HG03442 (cell line): ENCODE data around the gene PNPLA2.

Experiments used
- ATAC-seq: cut with Tn5 transposase; IDR thresholded peaks from one replicate; pipeline ENCODE4 v1.9.1; 2021; ENCODE audit warnings: mild to moderate bottlenecking, moderate library complexity; ENCODE audit not compliant: unreplicated experiment

PNPLA2 gene

GRCh38 chr11:829847-830294, 11.2 kb downstream of the PNPLA2 start:
- no peak for ATAC-seq

DNA sequence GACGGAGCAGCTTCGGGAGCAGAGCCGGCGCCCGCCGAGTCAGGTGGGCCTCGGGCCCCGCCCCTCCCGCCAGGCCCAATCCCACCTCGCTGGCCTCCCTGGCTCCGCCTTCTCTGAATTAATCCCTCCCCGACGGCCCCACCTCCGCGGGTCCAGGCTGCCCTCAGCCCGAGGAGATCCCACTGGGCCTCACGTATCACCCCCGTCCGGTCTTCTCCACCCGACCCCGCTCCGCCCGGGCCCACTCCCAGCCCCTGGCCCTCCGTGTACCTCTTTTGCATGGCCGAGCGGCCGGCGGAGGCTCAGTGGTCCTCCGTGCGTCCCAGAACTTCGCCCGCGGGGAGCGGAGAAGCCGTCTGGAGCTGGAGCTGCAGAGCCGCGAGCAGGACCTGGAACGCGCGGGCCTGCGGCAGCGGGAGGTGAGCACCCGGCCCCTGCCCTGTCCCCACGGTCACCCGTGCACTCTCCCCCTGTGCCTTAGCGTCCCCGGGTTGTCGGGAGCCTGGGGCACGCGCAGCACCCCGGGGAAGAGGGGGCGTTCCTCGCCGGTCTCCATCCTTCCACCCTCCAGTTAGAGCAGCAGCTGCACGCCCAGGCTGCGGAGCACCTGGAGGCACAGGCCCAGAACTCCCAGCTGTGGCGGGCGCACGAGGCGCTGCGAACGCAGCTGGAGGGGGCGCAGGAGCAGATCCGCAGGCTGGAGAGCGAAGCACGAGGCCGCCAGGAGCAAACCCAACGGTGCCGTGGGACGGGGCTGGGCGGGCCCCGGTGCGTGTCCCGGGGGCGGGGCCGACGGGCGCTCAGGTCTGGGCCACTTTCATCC, 11.8 kb downstream of the PNPLA2 start:
- no peak for ATAC-seq

DNA sequence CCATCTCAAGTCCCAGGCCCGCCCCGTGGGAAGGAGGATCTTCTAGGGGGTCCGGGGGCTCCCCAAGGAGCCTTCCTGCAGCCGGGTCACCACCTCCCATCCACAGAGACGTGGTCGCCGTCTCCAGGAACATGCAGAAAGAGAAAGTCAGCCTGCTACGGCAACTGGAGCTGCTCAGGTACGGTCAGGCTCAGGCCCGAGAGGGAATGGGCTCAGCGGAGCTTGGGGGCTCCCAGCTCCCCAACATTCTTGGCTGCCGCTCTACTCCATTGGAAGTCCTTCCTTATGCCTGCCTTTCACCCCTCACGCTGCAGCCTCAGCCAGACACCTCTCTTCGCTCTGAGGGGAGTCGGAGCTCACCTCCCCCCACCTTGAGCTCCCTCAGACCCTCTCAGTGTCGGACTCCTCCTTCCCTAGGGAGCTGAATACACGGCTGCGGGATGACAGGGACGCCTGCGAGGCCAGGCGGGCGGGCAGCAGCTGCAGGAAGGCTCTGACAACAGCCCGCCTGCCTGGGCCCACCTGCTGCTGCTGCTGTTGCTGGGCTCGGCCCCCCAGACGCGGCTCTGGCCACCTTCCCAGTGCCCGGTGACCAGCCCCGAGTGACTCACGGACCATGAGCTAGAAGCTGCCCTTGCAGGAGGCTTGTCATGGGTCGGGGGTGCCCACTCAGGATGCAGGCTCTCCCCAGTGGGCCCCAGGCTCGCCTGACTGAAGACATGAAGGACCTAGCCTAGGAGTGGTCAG, 12.6 kb downstream of the PNPLA2 start:
- no peak for ATAC-seq

DNA sequence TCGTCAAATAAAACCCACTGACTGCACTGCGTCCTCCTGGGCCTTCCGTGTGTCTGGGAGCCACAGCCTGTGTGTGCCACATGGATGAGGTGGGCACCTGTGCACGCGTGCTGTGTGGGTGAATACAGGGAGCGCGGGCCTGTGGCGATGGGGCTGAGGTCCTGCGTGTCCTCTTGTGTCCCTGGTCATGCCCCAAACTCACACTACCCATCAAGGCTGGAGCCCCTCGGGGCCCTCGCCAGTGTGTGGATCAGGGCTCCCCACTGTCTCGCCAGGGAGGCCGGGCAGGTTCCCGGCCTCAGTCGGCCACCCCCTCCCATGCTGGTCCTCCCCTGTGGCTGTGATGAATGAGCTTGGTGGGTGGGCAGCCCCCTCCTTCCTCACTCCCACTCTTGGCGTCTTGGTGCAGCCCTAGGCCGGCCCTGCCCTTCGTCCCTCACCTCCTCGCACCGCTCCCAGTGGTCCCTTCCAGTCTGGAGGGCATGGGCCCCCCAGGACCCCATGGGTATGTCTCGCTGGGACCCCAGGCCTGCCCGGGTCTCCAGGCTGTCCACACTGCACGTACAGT, 13.3 kb downstream of the PNPLA2 start:
- ATAC-seq: no peak

DNA sequence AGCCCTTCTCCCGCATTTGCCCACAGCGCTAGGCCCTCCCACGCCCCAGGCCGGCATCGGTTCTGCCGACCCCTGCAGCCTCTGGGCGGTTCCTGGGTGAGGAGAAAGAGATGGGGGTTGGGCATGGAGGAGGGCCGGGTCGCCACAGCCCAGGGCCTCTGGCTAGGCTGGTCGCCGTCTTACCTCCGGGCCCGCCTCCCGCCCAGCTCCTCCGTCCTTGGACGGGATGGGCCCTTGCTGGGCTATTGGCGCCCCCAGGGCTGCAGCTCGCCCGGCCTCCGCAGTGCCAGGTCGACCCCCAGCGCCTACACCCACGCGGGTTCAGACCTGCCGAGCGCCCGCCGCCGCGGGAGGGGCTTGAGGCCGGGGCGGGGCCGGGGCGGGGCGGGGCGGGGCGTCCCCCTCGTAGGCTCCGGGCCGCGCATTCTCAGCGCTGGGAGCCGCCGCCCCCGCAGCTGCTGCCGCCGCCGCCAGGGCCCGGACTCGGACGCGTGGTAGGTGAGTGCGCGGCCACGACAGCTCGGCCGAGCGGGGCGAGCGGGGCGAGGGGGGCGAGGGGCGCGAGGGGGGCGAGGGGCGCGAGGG, 13.9 kb downstream of the PNPLA2 start, which contains the start of gene CD151:
Gene CD151, plus strand, starts transcription at position 424 of the 585 bp plus-strand sequence. CDS start 3,118 bp downstream, outside the sequence.
- ATAC-seq: peak; percentile 37

GRCh38 chr11:833114-833791, 14.5 kb downstream of the PNPLA2 start:
- ATAC-seq: peak; percentile 18

- ATAC-seq: no peak
Observed at GRCh38 chr11:833849-834311, 15.2 kb downstream of the PNPLA2 start.

DNA sequence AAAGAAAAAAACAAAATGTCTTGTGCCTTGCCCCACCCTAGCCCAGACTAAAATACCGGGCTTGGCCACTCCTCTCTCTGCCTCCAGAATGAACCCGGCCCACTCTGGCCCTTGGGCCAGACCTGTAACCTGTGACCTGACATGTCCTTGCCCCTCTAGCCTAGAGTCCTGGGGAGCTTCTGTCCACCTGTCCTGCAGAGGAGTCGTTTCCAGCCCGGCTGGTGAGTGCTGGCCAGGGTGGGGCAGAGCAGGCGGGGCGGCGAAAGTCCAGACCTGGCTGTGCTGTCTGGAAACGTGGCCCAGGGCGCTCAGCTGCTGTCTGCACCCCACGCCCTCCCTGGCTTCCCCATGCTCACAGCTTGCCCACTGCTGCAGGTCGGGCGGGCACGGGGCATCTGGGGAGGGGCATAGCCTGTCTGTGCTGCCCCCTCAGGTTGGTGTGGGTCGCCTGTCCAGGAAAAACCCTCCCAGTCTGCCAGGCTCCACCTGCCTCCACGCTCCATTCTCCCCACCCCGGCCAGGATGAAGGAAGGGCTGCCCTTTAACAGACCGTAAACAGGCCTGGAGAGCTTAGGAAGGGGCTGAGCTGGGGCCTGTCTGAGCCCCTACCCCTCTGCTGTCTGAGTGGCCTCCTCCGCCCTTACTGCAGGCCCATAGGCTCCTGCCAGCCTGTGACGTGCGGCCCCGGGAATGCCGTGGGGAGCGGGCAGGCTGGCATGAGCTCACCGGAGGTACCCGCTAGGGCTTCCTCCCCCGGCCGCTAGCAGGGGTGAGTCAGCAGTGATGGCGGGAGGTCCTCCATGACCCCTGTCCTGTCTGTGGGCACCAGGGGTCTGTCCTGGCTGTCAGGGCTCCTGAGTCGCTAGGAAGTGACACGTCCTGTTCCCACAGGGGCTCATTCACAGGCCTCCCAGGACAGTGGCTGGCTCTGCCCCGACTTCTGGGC, 15.9 kb downstream of the PNPLA2 start:
- ATAC-seq: no peak

DNA sequence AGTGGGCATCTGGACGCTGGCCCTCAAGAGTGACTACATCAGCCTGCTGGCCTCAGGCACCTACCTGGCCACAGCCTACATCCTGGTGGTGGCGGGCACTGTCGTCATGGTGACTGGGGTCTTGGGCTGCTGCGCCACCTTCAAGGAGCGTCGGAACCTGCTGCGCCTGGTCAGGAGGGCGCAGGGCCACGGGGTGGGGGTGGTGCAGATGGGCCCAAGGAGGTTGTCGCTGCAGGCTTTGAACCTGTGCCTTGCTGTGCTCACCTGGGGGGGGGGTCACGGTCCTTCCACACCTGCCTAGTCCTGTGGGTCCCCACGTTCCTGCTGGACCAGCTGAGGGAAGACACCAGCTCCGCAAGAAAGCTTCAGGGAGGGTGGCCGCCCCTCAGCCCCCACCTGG, 17.6 kb downstream of the PNPLA2 start:
- no peak for ATAC-seq

GRCh38 chr11:836700-837099, 18.0 kb downstream of the PNPLA2 start:
- no peak for ATAC-seq

GRCh38 chr11:837189-837989, 18.7 kb downstream of the PNPLA2 start:
- ATAC-seq: no peak

DNA sequence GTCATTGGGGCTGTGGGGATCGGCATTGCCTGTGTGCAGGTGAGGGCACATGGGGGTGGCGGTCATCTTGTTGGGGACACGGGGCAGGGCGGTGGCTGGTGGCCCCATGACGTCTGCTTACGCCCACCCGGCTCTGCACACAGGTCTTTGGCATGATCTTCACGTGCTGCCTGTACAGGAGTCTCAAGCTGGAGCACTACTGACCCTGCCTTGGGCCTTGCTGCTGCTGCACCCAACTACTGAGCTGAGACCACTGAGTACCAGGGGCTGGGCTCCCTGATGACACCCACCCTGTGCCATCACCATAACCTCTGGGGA, 19.2 kb downstream of the PNPLA2 start:
- no peak for ATAC-seq

DNA sequence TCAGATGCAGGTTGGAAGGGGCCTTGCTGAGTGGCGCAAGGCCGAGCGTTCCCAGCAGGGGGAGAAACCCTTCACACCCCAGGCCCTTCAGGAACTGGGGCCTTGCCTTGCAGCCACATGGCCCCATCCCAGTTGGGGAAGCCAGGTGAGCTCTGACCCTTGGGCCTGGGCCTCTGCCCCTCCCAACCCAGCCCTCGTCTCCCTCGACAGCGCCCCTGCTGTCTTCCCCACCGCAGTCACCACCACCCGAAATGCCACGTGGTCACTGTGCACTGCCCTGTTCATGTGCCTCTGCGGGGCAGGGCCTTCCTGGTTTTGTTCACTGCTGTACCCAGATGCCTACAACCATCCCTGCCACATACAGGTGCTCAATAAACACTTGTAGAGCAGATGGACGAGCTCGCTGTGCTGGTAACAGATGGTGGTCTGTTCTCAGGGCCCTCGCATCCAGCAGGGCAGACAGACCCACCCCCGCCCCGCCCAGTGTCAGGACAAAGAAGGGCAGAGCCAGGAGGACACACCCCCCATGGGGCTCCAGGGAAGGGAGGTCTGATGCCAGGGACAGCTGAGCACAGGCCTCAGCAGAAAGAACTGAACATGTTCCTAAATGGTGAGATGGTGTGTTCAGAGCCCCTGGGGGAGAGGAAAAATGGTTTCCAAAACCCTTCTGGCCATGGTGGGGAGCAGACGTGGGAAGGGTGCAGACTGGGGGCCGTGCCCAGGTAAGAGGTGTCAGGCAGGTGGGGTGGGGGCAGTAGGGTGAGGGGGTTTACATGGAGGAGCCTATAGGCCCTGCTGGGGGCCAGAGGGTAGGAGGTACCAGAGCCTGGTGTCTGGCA, 19.9 kb downstream of the PNPLA2 start:
- no peak for ATAC-seq

- no peak for ATAC-seq
Observed at GRCh38 chr11:839280-839623, 20.5 kb downstream of the PNPLA2 start.

- ATAC-seq: no peak
Observed at GRCh38 chr11:839875-840617, 21.3 kb downstream of the PNPLA2 start.

- peak; percentile 18 for ATAC-seq
Observed at GRCh38 chr11:841981-842369, 23.3 kb downstream of the PNPLA2 start.

- peak; percentile 61 for ATAC-seq
Observed at GRCh38 chr11:842370-843002, 23.8 kb downstream of the PNPLA2 start, which contains the start of the genes POLR2L and TSPAN4. POLR2L (minus strand) TSS chr11:842529; CDS start chr11:842508, 21 bp downstream. TSPAN4 (plus strand) TSS chr11:842852; CDS start chr11:850305, 7,453 bp downstream.
